Inflammatory macrophage treated with lipopolysaccharide for 4 hours (primary cell): ENCODE data around the gene TXNDC8.
"Not testable (repeated sequence)": the region's sequence is repeated elsewhere in the genome, so short reads cannot be mapped to it uniquely, and the experiment has no call there.

Experiments used
- DNase-seq: peaks from one replicate; pipeline ENCODE4 v3.0.0-alpha.2; 2020

TXNDC8 gene

DNA sequence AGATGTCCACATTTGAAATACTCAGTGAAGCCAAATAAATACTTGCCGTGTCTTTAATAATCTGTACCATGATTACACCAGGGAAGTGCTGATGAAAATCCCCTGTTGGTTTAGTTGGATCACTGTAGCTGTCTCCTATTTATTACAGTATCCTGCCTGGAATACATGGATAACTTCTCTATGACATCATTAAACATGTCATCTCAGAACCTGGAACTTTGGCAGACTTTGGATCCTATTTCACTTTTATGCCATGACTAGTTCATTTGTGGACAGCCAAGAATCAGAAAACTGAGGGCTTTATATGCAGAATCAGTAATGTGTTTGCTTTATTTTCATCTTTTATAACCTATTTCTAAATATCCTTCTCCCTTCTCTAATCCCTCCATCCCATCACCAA is at the start of gene TXNDC8:
Gene TXNDC8 (minus strand): TSS at position 137 of the 400 bp plus-strand sequence.
- DNase-seq = no peak

- DNase-seq = no peak
Observed at GRCh38 chr9:110383491-110383890, 45.8 kb upstream of the TXNDC8 start.

DNA sequence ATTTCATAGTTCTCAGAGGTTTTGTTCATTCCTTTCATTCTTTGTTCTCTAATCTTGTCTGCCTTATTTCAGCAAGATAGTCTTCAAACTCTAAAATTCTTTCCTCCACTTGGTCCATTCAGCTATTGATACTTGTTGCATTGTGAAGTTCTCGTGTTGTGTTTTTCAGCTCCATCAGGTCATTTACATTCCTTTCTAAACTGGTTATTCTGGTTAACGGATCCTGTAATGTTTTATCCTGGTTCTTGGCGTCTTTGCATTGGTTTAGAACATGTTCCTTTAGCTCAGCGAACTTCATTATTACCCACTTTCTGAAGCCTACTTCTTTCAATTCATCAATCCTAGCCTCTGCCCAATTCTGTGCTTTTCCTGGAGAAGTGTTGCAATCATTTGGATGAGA is 45.1 kb upstream of the TXNDC8 start:
- no peak for DNase-seq

DNA sequence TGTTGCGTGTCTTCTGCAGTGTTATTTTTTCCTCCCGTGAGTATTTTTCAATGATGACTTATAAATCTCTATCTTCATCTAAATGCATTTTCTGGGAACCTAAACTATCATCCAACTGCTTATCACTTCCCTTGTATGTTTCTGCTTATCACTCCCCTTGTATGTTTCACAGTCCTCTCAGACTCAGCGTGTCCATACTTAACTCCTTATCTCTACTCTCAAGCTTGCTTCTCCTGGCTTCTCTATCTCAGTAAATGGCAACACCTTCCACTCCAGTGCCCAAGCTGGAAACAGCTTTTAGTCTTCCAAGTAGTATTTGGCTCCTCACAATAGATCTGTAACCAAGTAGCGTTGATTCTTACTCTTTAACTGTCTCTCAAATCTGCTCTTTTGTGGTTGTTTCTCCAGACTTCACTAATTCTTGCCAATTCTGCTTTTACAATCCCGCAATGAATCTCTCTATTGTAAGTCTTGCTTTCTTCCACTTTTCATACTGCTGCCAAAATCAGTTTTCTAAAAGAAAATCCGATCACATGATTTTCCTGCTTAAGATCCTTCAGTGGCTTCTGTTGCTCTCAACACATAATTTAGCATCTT is 33.8 kb upstream of the TXNDC8 start:
- no peak for DNase-seq

DNA sequence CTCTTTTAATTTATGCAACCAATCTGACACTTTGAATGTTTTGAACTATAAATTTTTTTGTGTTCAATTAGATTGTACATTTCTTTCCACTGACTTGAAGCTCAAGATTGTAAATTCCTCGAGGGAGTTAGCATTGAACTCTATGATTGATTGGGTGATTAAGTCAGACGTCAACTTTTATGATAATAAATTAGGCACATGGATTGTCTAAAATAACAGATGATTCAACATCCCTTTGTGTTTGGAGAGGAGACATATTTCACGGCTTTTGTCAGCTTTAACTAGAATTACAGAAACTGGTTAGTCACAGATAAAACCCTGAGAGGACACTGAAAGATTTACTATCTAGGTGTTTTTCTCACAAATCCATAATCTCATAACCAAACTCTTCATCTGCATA is 32.7 kb upstream of the TXNDC8 start:
- DNase-seq = no peak

DNA sequence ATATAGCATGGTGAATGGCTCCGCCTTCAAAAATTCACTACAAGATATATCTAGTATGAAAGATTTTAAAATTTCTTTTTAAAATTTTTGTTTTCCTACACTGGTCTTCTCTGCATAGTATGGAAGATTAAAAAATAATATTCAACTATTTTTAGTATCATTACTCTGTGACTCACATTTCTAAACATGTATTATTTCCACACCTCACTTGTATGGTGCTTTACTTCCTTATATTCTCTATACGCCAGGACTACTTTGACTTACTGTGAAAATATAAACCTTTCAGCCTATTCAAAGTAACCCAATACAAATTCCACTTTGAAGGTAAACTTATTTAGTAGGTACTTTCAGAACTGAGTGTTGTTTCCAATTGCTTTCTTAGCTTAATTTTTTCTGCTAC is 26.8 kb upstream of the TXNDC8 start:
- peak; percentile 30 for DNase-seq

DNA sequence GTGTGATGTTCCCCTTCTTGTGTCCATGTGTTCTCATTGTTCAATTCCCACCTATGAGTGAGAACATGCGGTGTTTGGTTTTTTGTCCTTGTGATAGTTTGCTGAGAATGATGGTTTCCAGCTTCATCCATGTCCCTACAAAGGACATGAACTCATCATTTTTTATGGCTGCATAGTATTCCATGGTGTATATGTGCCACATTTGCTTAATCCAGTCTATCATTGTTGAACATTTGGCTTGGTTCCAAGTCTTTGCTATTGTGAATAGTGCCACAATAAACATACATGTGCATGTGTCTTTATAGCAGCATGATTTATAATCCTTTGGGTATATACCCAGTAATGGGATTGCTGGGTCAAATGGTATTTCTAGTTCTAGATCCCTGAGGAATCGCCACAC is 21.3 kb upstream of the TXNDC8 start:
- DNase-seq = not testable (repeated sequence)

- no peak for DNase-seq
Observed at GRCh38 chr9:110357505-110357904, 19.8 kb upstream of the TXNDC8 start.

DNA sequence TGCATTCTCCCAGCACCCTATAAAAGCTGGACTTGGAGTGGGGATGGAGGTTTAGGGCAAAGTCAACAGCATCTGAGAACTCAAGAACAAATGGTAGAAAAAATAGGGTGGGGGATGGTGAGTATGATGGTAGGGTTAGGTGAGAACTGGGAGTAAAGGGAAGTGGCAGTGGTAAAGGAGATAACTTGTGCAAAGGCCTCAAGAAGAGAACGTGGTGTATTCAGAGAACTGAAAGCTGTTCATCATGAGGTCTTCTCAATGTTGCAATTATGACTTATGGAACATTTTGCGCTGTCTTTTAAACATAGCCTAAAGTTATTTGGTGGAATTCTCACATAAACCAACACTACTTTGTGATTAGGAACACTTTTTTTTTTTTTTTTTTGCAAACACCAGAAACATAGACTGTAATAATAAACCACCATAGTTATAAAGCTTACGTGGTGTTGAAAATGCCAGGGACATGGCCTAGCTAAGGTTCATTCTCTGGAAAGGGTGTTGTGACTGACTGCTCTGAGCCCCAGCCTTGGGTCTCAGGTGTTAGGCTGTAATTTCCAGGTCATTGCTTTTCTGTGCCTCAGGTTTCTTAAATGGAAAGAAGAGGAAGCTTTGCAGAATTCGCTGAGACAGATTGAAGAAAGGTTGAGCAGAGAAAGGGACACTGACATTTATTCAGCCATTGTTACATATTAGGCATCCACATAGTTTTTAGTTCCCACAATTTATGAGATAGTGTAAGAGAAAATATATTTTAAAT is 19.2 kb upstream of the TXNDC8 start:
- peak; percentile 79 for DNase-seq

- peak; percentile 57 for DNase-seq
Observed at GRCh38 chr9:110355911-110356310, 18.2 kb upstream of the TXNDC8 start.

GRCh38 chr9:110351009-110351467 is 13.4 kb upstream of the TXNDC8 start:
- DNase-seq = peak; percentile 15

DNA sequence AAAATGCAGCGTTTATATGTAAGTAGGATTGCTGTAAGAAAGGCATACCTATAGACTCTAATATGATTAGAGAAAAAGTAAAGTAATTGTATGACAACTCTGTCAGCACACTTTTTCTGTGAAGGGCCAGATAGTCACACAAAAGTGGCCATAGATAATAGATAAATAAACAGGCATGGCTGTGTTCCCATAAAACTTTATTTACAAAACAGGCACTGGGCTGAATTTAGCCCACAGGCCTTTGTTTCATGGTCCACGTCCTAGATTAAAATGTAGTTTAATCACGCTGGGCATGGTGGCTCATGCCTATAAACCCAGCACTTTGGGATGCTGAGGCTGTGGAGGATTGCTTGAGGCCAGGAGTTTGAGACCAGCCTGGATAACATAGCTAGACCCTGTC is 8.7 kb upstream of the TXNDC8 start:
- no peak for DNase-seq

DNA sequence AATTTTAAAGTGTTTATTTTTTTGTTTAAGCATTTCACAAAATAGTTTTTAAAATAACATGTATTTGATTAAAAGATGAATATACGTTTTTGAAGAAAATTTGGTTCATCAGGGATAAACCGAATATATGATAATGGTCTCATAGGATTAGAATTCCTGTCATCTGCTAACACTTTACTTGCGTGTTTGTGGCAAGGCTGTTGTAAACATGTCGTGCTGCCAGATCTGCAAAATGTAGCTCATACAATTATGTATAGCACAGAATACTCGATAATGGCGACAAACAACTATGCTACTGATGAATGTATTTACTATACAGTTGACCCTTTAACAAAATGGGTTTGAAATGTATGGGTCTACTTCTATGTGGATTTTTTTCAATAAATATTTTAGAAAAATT is 7.2 kb upstream of the TXNDC8 start:
- DNase-seq = no peak

GRCh38 chr9:110343551-110343950 is 5.9 kb upstream of the TXNDC8 start:
- no peak for DNase-seq

- DNase-seq = peak; percentile 47
Observed at GRCh38 chr9:110340306-110340705, 2.6 kb upstream of the TXNDC8 start.

DNA sequence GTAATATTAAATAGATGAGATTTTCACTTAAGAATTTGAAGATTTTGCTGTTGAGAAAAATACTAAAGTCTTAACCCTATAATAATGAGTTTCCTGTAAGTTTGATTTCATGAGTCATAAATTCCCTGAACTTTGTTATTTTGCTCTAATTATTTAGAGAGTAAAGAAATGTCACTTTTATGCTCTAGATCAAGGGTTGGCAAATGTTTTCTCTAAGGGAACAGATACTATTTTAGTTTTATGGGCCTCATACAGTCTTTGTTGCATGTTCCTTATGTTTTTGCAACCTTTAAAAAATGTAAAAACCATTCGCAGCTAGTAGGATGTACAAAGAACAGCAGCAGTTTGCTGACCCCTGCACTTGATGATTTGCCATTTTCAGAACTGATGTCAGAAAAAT is 480 bp upstream of the TXNDC8 start:
- no peak for DNase-seq

- no peak for DNase-seq
Observed at GRCh38 chr9:110336363-110336762, 1.3 kb downstream of the TXNDC8 start.

DNA sequence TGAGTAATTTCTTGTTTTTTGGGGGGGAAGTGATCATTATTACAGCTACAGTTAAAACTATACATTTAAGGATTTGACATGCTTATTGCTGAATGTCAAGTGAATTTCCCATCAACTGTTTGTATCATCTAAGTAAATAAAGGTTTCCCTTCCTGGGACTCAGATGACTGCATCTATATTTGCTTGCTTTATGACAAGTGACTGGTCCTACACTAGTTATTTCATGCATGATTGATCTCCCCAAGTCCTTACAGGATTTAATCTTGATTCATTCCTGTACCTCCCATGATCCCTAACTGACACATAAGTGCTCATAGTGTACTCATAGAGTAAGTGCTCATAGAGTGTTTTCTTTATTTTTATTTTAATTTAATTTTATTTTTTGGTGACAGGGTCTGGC is 2.8 kb downstream of the TXNDC8 start:
- DNase-seq = peak; percentile 14

GRCh38 chr9:110334183-110334582 is 3.5 kb downstream of the TXNDC8 start:
- DNase-seq = peak; percentile 83

GRCh38 chr9:110332766-110333165 is 4.9 kb downstream of the TXNDC8 start:
- DNase-seq = no peak

DNA sequence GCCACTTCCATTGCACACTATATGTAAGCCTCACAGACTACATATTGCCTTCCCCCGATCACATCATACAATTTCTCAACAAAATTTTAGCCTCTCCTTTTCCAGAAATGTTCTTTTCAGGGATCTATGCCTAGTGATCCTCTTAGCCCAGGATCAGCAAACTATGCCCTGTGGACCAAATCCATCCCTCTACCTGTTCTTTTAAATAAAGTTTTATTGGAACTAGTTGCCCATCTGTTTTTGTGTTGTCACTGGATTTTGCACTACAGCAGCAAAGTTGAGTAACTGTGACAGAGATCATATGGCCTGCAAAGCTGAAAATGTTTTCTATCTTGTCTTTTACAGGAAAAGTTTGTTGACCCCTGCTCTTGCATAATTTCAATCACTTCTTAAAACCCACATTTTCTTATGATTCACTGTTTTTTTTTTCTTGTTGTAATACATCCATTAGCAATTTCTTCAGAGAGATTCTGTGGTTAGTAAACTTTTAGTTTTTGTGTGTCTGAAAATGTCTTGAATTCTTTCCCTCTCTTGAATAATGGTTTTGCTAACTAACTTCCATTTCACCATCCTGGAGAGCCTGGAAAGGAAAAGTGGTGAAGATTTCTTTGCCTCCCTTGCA is 7.1 kb downstream of the TXNDC8 start:
- DNase-seq = peak; percentile 84

GRCh38 chr9:110329639-110330230 is 7.9 kb downstream of the TXNDC8 start:
- peak; percentile 69 for DNase-seq

DNA sequence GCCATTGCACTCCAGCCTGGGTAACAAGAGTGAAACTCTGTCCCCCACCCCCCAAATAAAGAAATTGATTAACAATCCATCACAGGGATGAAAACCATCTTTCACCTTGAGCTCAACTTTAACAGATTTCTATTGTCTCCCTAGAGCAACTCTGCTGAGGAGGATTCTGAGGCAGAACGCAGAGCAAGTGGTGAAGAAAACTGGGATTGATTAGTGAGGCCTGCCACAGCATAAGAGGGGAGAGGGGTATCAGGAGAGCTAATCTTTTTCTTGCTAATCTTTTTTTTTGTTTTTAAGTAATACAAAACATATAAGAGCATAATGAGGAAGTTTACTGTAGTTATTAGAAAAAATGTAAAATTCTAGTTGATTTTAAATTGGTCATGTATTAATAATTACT is 8.9 kb downstream of the TXNDC8 start:
- no peak for DNase-seq

DNA sequence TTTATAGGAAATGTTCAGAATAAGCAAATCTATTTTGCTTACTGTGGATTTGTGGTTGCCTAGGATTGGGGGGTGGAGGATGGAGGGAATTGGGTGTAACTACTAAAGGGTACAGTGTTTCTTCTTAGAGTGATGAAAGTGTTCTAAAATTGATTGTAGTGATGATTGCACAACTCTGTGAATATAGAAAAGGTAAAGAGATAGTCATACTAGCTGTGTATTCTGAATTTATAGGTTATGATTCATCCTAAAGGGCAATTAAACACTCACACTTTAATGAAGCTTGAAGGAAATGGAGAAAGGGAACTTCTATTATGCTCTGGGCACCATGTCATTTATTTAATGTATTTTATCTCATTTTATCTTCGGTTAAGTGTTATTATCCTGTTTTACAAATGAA is 9.9 kb downstream of the TXNDC8 start:
- no peak for DNase-seq
